Liver (tissue), 9 donors: ENCODE results near the gene POM121C. TPM values are rescaled to one million over a fixed set of nuclear protein-coding genes. Genes with fewer than 3 reads are reported as not detected.
"Not testable (repeated sequence)": the region's sequence is repeated elsewhere in the genome, so short reads cannot be mapped to it uniquely, and the experiment has no call there.

Source experiments
- DNase-seq: peaks from one replicate; pipeline ENCODE4 v3.0.0-alpha.2; 2017; ENCODE audit warnings: low spot score
- H3K27ac ChIP-seq, 2 donors: one replicate each; pipeline ENCODE4 v1.7.0; 2013; ENCODE audit warnings: inconsistent platforms in 2 of 2, low read length in 2 of 2, control low read depth in 1 of 2, low read depth in 1 of 2, mild to moderate bottlenecking in 1 of 2
- H3K27me3 ChIP-seq, 4 donors: one replicate each; pipeline versions ENCODE4 v1.6.1 to v1.7.0; 2013; ENCODE audit warnings: low read length in 3 of 4, inconsistent platforms in 1 of 4, mild to moderate bottlenecking in 1 of 4, moderate library complexity in 1 of 4; ENCODE audit not compliant: control insufficient read depth in 4 of 4, insufficient read depth in 4 of 4
- H3K36me3 ChIP-seq, 4 donors: one replicate each; pipeline versions ENCODE4 v1.6.1 to v1.7.0; 2013; ENCODE audit warnings: low read length in 3 of 4, mild to moderate bottlenecking in 3 of 4, low read depth in 1 of 4, moderate library complexity in 1 of 4; ENCODE audit not compliant: control insufficient read depth in 4 of 4, insufficient read depth in 3 of 4
- H3K4me1 ChIP-seq, 4 donors: one replicate each; pipeline versions ENCODE4 v1.6.1 to v1.7.0; 2013; ENCODE audit warnings: low read length in 3 of 4, mild to moderate bottlenecking in 3 of 4, moderate library complexity in 1 of 4; ENCODE audit not compliant: control insufficient read depth in 4 of 4, insufficient read depth in 4 of 4
- H3K4me3 ChIP-seq, 3 donors: one replicate each; pipeline versions ENCODE4 v1.6.1 to v1.7.0; 2013; ENCODE audit warnings: low read length in 3 of 3, control low read depth in 1 of 3, low read depth in 1 of 3, mild to moderate bottlenecking in 1 of 3
- H3K9ac ChIP-seq, 2 donors: one replicate each; pipeline ENCODE4 v1.7.0; 2013; ENCODE audit warnings: low read length in 2 of 2, mild to moderate bottlenecking in 2 of 2, moderate library complexity in 2 of 2, control low read depth in 1 of 2, low read depth in 1 of 2
- H3K9me3 ChIP-seq, 4 donors: one replicate each; pipeline versions ENCODE4 v1.6.1 to v1.7.0; 2013; ENCODE audit warnings: low read length in 3 of 4; ENCODE audit not compliant: control insufficient read depth in 4 of 4
- EGR1 ChIP-seq, 2 donors: IDR thresholded peaks; 2 replicates each; pipeline ENCODE4 v1.6.1; 2016 to 2018; ENCODE audit warnings: antibody characterized with exemption in 2 of 2, low read depth in 2 of 2
- GABPA ChIP-seq, 2 donors: IDR thresholded peaks in 1 of 2; conservative IDR thresholded peaks in 1 of 2; 2 replicates each; pipeline ENCODE4 v1.6.1; 2016; ENCODE audit warnings: antibody characterized with exemption in 2 of 2, mild to moderate bottlenecking in 1 of 2, moderate library complexity in 1 of 2
- HNF4A ChIP-seq, 2 donors: conservative IDR thresholded peaks; 2 replicates each; pipeline ENCODE4 v1.6.1; 2016; ENCODE audit warnings: antibody characterized with exemption in 2 of 2, mild to moderate bottlenecking in 2 of 2
- HNF4G ChIP-seq: IDR thresholded peaks from 2 replicates; pipeline ENCODE4 v1.6.1; 2016; ENCODE audit warnings: antibody characterized with exemption
- JUND ChIP-seq, 2 donors: IDR thresholded peaks; 2 replicates each; pipeline ENCODE4 v1.6.1; 2016; ENCODE audit warnings: antibody characterized with exemption in 2 of 2
- MAX ChIP-seq: IDR thresholded peaks from 2 replicates; pipeline ENCODE4 v1.6.1; 2016; ENCODE audit warnings: antibody characterized with exemption
- NR2F2 ChIP-seq: IDR thresholded peaks from 2 replicates; pipeline ENCODE4 v1.6.1; 2016; ENCODE audit warnings: antibody characterized with exemption
- RAD21 ChIP-seq, 2 donors: IDR thresholded peaks; 2 replicates each; pipeline ENCODE4 v1.6.1; 2016; ENCODE audit warnings: antibody characterized with exemption in 2 of 2, mild to moderate bottlenecking in 2 of 2
- REST ChIP-seq: IDR thresholded peaks from 2 replicates; pipeline ENCODE4 v1.6.1; 2016; ENCODE audit warnings: antibody characterized with exemption, mild to moderate bottlenecking
- RXRA ChIP-seq, 2 donors: IDR thresholded peaks; 2 replicates each; pipeline ENCODE4 v1.6.1; 2017 to 2018; ENCODE audit warnings: antibody characterized with exemption in 2 of 2, mild to moderate bottlenecking in 1 of 2
- SP1 ChIP-seq: IDR thresholded peaks from 2 replicates; pipeline ENCODE4 v1.6.1; 2018; ENCODE audit warnings: antibody characterized with exemption, mild to moderate bottlenecking
- TAF1 ChIP-seq: conservative IDR thresholded peaks from 2 replicates; pipeline ENCODE4 v1.6.1; 2016; ENCODE audit warnings: antibody characterized with exemption, mild to moderate bottlenecking
- YY1 ChIP-seq: IDR thresholded peaks from 2 replicates; pipeline ENCODE4 v1.6.1; 2016; ENCODE audit warnings: antibody characterized with exemption, mild to moderate bottlenecking
- ZBTB33 ChIP-seq: IDR thresholded peaks from 2 replicates; pipeline ENCODE4 v1.6.1; 2016; ENCODE audit warnings: antibody characterized with exemption
- WGBS: extraction: QIAGEN DNeasy Blood & Tissue Kit; methylation state at CpG from one replicate; pipeline ENCODE4 v1.1.7; 2013; 5-methylcytosine and 5-hydroxymethylcytosine counted together
- polyA plus RNA-seq, 2 donors: library from polyadenylated mRNA; stranded (reverse) in 1 of 2; unstranded in 1 of 2; fragments of 200-250 nt in 1 of 2; fragments of >200 nt in 1 of 2; fragmentation: Nextera tagmentation in 1 of 2; extraction: Ambion mirVana in 1 of 2; gene quantifications; one replicate each; pipeline versions ENCODE4 v1.2.1 to v1.2.3, GENCODE V29; 2013 to 2015
- total RNA-seq, 2 donors: library from RNA; depleted of rRNA; stranded (reverse); fragments of >200 nt; gene quantifications; one replicate each; pipeline ENCODE4 v1.2.3, GENCODE V29; 2014
- donor health status: healthy.
- donor health status: healthy.
- donor health status: healthy.
- donor health status: healthy.
- donor health status: healthy.

The POM121C gene
- total RNA-seq (10 to 100 TPM in 1 of 2 donors, 1 to 10 TPM in 1; 6.4 to 15.6 TPM), polyA plus RNA-seq (10 to 100 TPM in 1 of 2 donors, 1 to 10 TPM in 1; 8.9 to 10.3 TPM)

GRCh38 chr7:75485979-75486643, at the start of gene POM121C:
POM121C (minus strand) TSS chr7:75486299; CDS start chr7:75441496, 44,803 bp downstream.
- peak; percentile 20 to 48 for TF ChIP-seq RAD21 (IDR thresholded peaks at IDR 0.05)
- TF ChIP-seq HNF4G = peak; percentile 43
- peak in 1 of 2 donors; percentile 48 for TF ChIP-seq EGR1 (IDR thresholded peaks at IDR 0.05; ENCODE audit: low read depth in 2 of 2)
- peak; percentile 24 for TF ChIP-seq TAF1
- peak; percentile 89 for TF ChIP-seq MAX
- TF ChIP-seq NR2F2 = peak; percentile 72
- TF ChIP-seq ZBTB33 = peak; percentile 89
- TF ChIP-seq REST = peak; percentile 45
- TF ChIP-seq GABPA (IDR thresholded peaks at IDR 0.05 in 1 of 2, conservative IDR thresholded peaks at IDR 0.05 in 1 of 2) = peak; percentile 76 to 95
- peak; percentile 71 for TF ChIP-seq YY1
- TF ChIP-seq SP1 = peak; percentile 65
- TF ChIP-seq HNF4A (conservative IDR thresholded peaks at IDR 0.05) = peak; percentile 57 to 80
- TF ChIP-seq RXRA (IDR thresholded peaks at IDR 0.05) = peak; percentile 66 to 88
- TF ChIP-seq JUND (IDR thresholded peaks at IDR 0.05) = peak; percentile 10 to 43
- peak; percentile 86 for DNase-seq
- Histone ChIP-seq H3K4me3 (peak within 1 kb of the TSS; percentile 65 to 79 (median 75)), H3K9ac (peak within 1 kb of the TSS; percentile 38 to 66), H3K27ac (peak within 1 kb of the TSS; percentile 82 to 85)
- H3K36me3 ChIP-seq, H3K27me3 ChIP-seq, H3K9me3 ChIP-seq, H3K4me1 ChIP-seq: not testable (repeated sequence)
- under 1% methylated on average over 49 of the region's 49 CpGs for WGBS

GRCh38 chr7:75534727-75535307, 48.7 kb upstream of the POM121C start:
- no peak for TF ChIP-seq TAF1
- no peak overlapping the region for H3K27ac ChIP-seq
- 81% methylated on average over 8 of the region's 8 CpGs for WGBS
- no peak overlapping the region for H3K4me3 ChIP-seq
- H3K4me1 ChIP-seq = no peaks in the 10 kb centered on the region
- peaks cover 3 to 34% (median 25%) of the 10 kb centered on the region in 4 donors for H3K36me3 ChIP-seq
- DNase-seq = no peak
- H3K9ac ChIP-seq = no peak overlapping the region
- no peaks in the 10 kb centered on the region for H3K9me3 ChIP-seq
- no peaks in the 10 kb centered on the region for H3K27me3 ChIP-seq
